ENCODE measurements around the gene LMAN1L. TPM values are rescaled to one million over a fixed set of nuclear protein-coding genes. Genes with fewer than 3 reads are reported as not detected.
A peak's percentile ranks its signal among the peaks of the same experiment; 100 is the strongest.

Gene LMAN1L
- total RNA-seq, 2 donors from 2014 or later: 72.9 to 110 TPM

DNA sequence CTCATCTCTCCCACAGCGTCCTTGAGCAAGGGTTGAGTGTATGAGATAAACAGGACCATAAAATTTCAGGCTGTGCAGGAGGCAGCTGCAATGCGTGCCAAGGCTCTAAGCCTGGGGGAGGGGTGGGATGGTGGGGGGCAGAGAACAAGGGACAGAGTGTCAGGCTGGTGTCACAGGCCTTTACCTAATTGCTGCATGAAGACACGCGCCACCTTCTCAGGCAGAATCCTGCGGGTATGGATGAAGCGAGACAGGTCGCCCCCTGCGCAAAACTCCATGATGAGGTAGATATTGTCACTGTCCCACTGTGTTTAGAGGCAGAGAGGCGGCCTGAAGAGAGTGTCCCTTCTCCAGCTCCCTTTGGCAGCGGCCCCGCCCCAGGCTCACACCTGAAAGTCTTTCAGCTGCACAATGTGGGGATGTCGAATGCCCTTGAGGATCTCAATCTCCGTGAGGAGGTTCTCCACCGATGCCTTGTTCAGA is 29.3 kb downstream of the LMAN1L start:
- no peak for ATAC-seq
- no peak for DNase-seq
- intact Hi-C loops (cut with DNase I): loop anchor here in 1 of 2 donors (5.0 kb wide), 1 partner anchor 65 kb away; the partner anchor contains the start of gene FAM219B

DNA sequence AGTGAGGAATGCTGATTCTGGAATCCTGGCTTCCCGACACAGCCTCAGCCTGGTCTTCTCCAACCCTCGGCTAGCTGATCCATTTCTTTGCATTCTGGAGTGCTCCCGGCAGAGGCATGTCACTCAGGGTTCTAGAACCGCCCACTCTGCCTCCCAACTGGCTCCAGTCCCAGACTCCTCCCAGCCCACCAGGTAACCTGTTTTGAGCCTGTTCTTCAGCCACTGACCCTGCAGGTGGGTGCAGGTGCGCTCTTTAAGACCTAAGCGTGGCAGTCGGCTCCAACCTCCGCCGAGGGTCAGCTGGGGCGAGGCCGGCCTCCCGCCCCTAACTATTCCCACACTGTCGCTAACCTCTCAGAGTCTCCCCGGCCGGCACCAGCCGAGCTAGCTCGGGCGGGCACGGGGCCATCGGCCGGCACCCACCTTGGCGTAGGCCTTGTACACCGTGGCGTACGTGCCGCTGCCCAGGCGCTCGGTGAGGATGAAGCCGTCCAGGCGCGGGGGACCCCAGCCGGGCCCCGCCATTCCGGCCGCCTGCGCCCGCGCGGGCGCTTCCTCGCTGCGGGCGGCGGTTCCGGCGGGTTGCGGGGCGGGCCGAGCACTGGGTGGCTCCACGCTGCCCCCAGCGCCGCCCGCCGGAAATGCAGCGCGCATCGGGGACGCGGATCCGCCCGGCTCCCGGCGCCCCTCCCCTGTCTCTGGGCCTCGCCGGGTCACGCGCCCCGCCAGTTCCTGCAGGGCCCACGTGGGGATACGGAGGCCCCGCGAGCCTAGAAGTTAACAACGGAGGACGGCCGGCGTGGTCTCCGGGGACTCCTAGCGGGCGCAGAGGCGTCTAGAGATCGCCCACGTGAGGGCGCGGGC is 30.2 kb downstream of the LMAN1L start, which contains the start of gene ULK3:
Gene ULK3 (minus strand): TSS at position 576 of the 864 bp plus-strand sequence. CDS start 51 bp downstream, at position 525.
- peak; percentile 91 to 94 for ATAC-seq
- intact Hi-C loops (cut with DNase I): loop anchor here in 1 of 2 donors (5.0 kb wide), 1 partner anchor 64 kb away; the partner anchor contains the start of gene FAM219B
- peak; percentile 94 for DNase-seq

DNA sequence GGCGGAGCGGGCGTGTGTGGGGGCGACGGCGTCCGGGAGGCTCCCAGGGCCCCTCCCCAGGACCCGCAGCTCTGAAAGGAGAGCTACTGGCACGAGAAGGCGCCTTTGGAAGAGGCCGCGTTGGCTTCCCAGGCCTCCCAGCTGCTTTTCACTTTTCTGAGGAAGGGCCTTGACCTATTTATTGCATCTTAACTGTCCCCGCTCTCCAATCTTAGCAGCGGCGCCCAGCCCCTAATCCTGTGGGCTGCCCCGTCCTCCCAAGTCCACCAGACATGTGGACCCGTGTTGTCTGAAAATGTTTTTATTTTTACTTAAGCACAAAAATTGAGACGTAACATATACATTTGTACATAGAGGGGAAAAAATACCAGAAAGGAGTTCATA is 30.8 kb downstream of the LMAN1L start:
- DNase-seq (no peak), ATAC-seq (no peak)
- intact Hi-C loops (cut with DNase I): loop anchor here in 1 of 2 donors (5.0 kb wide), 1 partner anchor 64 kb away; the partner anchor contains the start of gene FAM219B

- intact Hi-C loops (cut with DNase I): loop anchor here in 1 of 2 donors (5.0 kb wide), 1 partner anchor 63 kb away; the partner anchor contains the start of gene FAM219B
- ATAC-seq (peak in 1 of 2 donors; percentile 3), DNase-seq (no peak)
These were observed 31.3 kb downstream of the LMAN1L start for GRCh38 chr15:74843891-74844299.

GRCh38 chr15:74844319-74845207 is 31.9 kb downstream of the LMAN1L start:
- DNase-seq (no peak), ATAC-seq (no peak)
- intact Hi-C loops (cut with DNase I): loop anchor here in 1 of 2 donors (5.0 kb wide), 1 partner anchor 63 kb away; the partner anchor contains the start of gene FAM219B

- DNase-seq: no peak
- intact Hi-C loops (cut with DNase I): no loop called here
These were observed 32.6 kb downstream of the LMAN1L start for GRCh38 chr15:74845208-74845568.

GRCh38 chr15:74845581-74845980 is 32.9 kb downstream of the LMAN1L start:
- ATAC-seq: no peak
- intact Hi-C loops (cut with DNase I): no loop called here

More at GRCh38 chr15:74845208-74845568, 32.6 kb downstream of the LMAN1L start:
- no peak for ATAC-seq

GRCh38 chr15:74847432-74847831 is 34.8 kb downstream of the LMAN1L start:
- intact Hi-C loops (cut with DNase I): no loop called here
- no peak for DNase-seq
- peak in 1 of 2 donors; percentile 21 for ATAC-seq

More at GRCh38 chr15:74845581-74845980, 32.9 kb downstream of the LMAN1L start:
- DNase-seq: no peak

DNA sequence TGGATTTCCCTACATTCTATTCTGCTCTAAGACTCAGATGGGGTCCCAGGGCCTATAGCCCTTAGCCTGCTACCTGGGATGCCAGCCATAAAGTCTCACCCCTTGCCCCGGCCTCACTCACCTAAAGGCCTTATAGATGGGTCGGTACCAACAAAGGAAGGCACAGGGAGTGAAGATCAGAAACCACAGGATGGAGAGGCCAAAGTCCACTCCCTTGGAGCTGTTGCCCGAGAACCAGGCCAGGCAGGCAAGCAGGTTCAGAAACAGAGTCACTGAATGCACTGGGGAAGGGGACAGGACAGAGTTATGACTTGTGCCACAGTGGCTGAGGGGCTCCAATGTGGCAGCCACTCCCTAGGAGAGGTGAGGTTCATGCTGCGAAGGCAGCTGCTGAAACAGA is 37.8 kb downstream of the LMAN1L start:
- ATAC-seq (no peak), DNase-seq (no peak)
- intact Hi-C loops (cut with DNase I): no loop called here

- intact Hi-C loops (cut with DNase I): no loop called here
- ATAC-seq (no peak), DNase-seq (no peak)
These were observed 39.3 kb downstream of the LMAN1L start for GRCh38 chr15:74851960-74852359.

GRCh38 chr15:74854453-74855022 is 41.9 kb downstream of the LMAN1L start:
- ATAC-seq: no peak
- intact Hi-C loops (cut with DNase I): no loop called here
- no peak for DNase-seq

- no peak for DNase-seq
- intact Hi-C loops (cut with DNase I): no loop called here
- ATAC-seq: peak; percentile 38 to 56
These were observed 43.2 kb downstream of the LMAN1L start for GRCh38 chr15:74855857-74856256.

- ATAC-seq: no peak
- intact Hi-C loops (cut with DNase I): no loop called here
- no peak for DNase-seq
These were observed 43.9 kb downstream of the LMAN1L start for GRCh38 chr15:74856537-74856936.

DNA sequence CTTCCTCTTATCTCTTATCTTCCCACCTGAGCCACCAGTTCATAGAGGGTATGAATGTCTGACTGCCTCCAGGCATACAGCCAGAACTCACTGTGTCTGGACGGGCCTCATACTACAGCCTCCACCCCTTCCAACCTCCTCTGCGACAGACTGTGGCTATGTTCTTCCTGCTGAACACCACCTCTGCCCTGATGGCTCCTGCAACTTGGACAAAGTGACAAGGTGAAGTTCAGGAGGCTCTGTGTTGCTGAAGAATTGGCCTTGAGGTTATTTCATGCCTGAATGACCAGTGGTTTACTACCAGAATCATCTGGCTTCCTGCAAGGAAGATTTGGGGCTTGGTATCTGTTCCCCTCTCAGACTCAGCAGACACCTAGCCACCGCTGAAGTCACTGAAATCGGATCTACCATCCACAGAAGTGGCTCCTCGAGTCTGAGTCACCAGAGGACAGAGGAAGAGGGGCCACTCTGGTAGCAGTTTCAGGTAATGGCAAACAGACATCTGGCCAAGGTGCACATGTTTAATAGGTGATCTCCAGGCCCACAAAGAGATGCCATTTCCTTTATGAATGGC is 44.5 kb downstream of the LMAN1L start:
- DNase-seq (no peak), ATAC-seq (peak in 1 of 2 donors; percentile 50)
- intact Hi-C loops (cut with DNase I): no loop called here

- intact Hi-C loops (cut with DNase I): no loop called here
- no peak for DNase-seq
- no peak for ATAC-seq
These were observed 45.2 kb downstream of the LMAN1L start for GRCh38 chr15:74857671-74858368.

DNA sequence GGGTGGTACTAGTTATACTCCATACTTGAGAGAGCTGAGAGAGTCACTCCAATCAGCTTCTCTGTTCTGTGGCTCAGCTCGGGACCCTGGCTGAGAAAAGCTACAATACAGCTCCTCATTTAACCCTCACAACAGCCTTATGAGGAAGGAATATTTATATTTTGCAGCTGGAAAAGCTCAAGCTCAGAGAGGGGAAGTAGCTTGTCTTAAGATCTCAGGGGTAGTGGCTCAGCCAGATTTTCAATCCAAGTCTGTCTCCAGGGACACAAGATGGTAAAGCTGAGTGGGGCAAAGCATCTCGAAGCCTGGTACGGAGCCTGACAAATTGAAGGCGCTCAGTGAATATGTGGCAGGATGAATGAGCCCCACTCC is 45.7 kb downstream of the LMAN1L start:
- DNase-seq: no peak
- intact Hi-C loops (cut with DNase I): no loop called here
- no peak for ATAC-seq

GRCh38 chr15:74863239-74864056 is 50.8 kb downstream of the LMAN1L start:
- peak in 1 of 2 donors; percentile 53 for ATAC-seq
- DNase-seq: no peak

More at GRCh38 chr15:74863239-74864056, 50.8 kb downstream of the LMAN1L start:
- intact Hi-C loops (cut with DNase I): no loop called here
